Gastroesophageal sphincter (tissue), 4 donors: Measurements from ENCODE around the gene ITGB6. TPM values are rescaled to one million over a fixed set of nuclear protein-coding genes. Genes with fewer than 3 reads are reported as not detected.

ENCODE experiments used
- ATAC-seq: fragments of 150-250 bp; one replicate; pipeline ENCODE4 v1.9.1; 2016; ENCODE audit warnings: mild to moderate bottlenecking, moderate library complexity
- H3K27ac ChIP-seq, 4 donors: fragments of 200-600 bp; sonication (generic) in 3 of 4; 1 replicate in 3 of 4; 2 replicates in 1 of 4; pipeline ENCODE4 v1.5.1; 2016 to 2019
- H3K27me3 ChIP-seq: fragments of 200-600 bp; sonication (generic); one replicate; pipeline ENCODE4 v1.5.1; 2019
- H3K36me3 ChIP-seq, 2 donors: fragments of 200-600 bp; sonication (generic); one replicate each; pipeline ENCODE4 v1.5.1; 2019; ENCODE audit warnings: control low read depth in 1 of 2
- H3K4me1 ChIP-seq, 3 donors: fragments of 200-600 bp; sonication (generic); 1 replicate in 2 of 3; 2 replicates in 1 of 3; pipeline ENCODE4 v1.5.1; 2016 to 2019; ENCODE audit warnings: control low read depth in 2 of 3
- H3K4me3 ChIP-seq, 2 donors: fragments of 200-600 bp; sonication (generic); one replicate each; pipeline ENCODE4 v1.5.1; 2019; ENCODE audit warnings: mild to moderate bottlenecking in 1 of 2, moderate library complexity in 1 of 2
- H3K9me3 ChIP-seq, 3 donors: fragments of 200-600 bp; sonication (generic); one replicate each; pipeline ENCODE4 v1.5.1; 2017 to 2019; ENCODE audit warnings: control low read depth in 2 of 3
- EP300 ChIP-seq: sonication (generic); formaldehyde crosslinking; IDR thresholded peaks from one replicate; pipeline ENCODE4 v1.6.1; 2017; ENCODE audit warnings: antibody characterized with exemption, mild to moderate bottlenecking
- POLR2A ChIP-seq, 2 donors: fragments of 450-650 bp; IDR thresholded peaks; one replicate each; pipeline ENCODE4 v1.6.1; 2017; ENCODE audit warnings: antibody characterized with exemption in 2 of 2, mild to moderate bottlenecking in 2 of 2, moderate library complexity in 1 of 2
- POLR2AphosphoS5 ChIP-seq: sonication (generic); formaldehyde crosslinking; IDR thresholded peaks from one replicate; pipeline ENCODE4 v1.6.1; 2017; ENCODE audit warnings: antibody characterized with exemption
- WGBS, 2 donors: methylation state at CpG; one replicate each; pipeline ENCODE4 v1.1.5; 2018; ENCODE audit warnings: low coverage in 1 of 2; 5-methylcytosine and 5-hydroxymethylcytosine counted together
- total RNA-seq, 4 donors: library from RNA; depleted of rRNA; stranded (reverse); fragments of >200 nt; gene quantifications; one replicate each; pipeline ENCODE4 v1.1.0, GENCODE V29; 2016
- TF ChIP-seq, protein P1 (sequence below), 4 experiments: fragments of 200-600 bp in 2 of 4; fragments of 450-650 bp in 2 of 4; sonication (generic) in 1 of 4; IDR thresholded peaks; one replicate each; pipeline ENCODE4 v1.5.1; 2017 to 2019; ENCODE audit warnings: antibody characterized with exemption in 4 of 4, mild to moderate bottlenecking in 2 of 4, moderate library complexity in 2 of 4

The ITGB6 gene
- total RNA-seq, 4 donors from 2014 or later, result 2.2 TPM; not detected in 3

DNA sequence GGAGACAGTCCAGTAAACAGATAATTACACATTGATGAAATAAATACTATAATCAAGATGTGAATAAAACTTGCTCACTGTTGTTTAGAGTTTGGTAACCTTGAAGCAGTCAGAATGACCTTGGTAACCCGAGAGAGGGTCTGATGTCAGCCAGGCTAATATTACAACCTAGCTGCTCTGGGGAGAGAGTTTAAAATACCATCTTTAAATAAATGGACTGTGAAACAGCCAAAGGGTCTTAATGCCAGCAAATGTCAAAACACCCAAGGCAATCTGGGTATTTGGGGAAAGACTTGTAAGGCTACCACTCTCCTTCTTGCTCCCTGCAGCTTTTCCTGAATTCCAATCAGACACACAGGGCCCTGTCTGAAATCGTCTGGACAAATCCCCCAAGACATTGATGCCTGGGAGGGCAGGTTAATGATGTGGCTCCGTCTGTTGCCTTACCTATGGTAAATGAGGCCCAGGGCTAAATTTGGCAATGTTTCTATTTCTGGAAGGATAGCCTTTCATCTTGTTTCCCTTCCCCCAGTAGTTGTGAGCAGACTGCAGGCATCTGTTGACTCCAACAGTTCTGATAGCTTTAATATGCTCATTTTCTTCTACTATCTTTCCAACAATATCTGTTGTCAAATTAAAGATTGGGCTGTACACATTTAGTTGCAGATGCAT is 43.0 kb upstream of the ITGB6 start:
- no peaks in the 10 kb centered on the region for H3K9me3 ChIP-seq
- H3K27ac ChIP-seq, result peak overlapping the region in 1 of 4 donors; percentile 49
- no peak for ATAC-seq
- no peak overlapping the region for H3K4me3 ChIP-seq
- TF ChIP-seq POLR2A (IDR thresholded peaks at IDR 0.05) (no peak), POLR2AphosphoS5 (no peak), EP300 (no peak)
- TF ChIP-seq, protein P1, sequence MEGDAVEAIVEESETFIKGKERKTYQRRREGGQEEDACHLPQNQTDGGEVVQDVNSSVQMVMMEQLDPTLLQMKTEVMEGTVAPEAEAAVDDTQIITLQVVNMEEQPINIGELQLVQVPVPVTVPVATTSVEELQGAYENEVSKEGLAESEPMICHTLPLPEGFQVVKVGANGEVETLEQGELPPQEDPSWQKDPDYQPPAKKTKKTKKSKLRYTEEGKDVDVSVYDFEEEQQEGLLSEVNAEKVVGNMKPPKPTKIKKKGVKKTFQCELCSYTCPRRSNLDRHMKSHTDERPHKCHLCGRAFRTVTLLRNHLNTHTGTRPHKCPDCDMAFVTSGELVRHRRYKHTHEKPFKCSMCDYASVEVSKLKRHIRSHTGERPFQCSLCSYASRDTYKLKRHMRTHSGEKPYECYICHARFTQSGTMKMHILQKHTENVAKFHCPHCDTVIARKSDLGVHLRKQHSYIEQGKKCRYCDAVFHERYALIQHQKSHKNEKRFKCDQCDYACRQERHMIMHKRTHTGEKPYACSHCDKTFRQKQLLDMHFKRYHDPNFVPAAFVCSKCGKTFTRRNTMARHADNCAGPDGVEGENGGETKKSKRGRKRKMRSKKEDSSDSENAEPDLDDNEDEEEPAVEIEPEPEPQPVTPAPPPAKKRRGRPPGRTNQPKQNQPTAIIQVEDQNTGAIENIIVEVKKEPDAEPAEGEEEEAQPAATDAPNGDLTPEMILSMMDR (IDR thresholded peaks at IDR 0.05), result no peak
- H3K36me3 ChIP-seq, result no peaks in the 10 kb centered on the region
- 29 to 74% methylated on average over 3 of the region's 3 CpGs for WGBS, 2 donors
- H3K4me1 ChIP-seq, result peaks cover 0 to 20% (median 3%) of the 10 kb centered on the region in 3 donors
- H3K27me3 ChIP-seq, result no peaks in the 10 kb centered on the region

DNA sequence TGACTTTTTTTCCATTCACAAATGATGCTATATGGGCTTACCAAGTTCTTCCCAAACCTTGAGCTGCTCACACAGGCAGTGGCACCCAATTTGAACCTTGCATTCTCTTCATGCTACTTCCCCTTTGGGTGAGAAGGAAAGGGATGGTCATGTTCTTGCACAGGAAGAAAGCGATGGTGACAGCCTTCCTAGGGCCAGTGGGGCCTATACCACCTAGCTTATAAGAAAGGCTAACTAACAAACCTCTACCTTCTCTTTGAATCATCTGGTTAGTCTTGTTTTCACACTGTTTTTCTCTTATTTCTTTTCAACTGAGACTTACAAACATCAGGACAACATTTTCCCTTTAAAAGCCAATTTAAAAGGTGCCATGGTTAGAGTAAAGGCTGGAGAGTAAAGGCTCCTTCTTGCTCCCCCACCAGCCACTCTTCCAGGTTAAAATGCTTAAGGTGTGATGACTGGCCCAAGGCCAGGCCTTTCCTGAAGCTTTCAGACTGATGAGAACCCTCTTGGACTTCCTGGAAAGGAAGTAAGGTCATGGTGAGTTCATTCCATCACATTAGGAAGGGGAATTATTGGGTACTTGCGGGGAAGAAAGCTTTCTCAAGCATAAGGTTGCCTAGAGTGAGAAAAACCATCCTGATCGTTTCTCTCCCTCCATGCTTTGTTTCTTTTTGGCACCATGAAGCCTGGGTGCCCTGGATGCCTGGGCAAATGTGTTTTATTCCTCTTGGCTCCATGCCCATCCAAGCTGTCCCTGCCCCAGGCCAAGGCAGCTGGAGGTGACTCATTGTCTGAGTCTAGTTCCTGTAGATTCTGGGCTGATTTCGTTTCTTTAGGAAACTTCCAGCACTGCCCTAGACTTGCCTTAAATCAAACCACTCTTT is 41.4 kb upstream of the ITGB6 start:
- peaks cover 0 to 20% (median 3%) of the 10 kb centered on the region in 3 donors for H3K4me1 ChIP-seq
- H3K9me3 ChIP-seq, result no peaks in the 10 kb centered on the region
- H3K27me3 ChIP-seq, result no peaks in the 10 kb centered on the region
- H3K27ac ChIP-seq, result peak overlapping the region in 1 of 4 donors; percentile 31
- H3K4me3 ChIP-seq, result no peak overlapping the region
- H3K36me3 ChIP-seq, result no peaks in the 10 kb centered on the region
- WGBS, 2 donors, result 54 to 68% methylated on average over 2 to 3 of the region's 4 CpGs
- TF ChIP-seq POLR2A (IDR thresholded peaks at IDR 0.05) (no peak), POLR2AphosphoS5 (peak; percentile 40), EP300 (no peak)
- TF ChIP-seq, protein P1 (IDR thresholded peaks at IDR 0.05), result no peak
- peak; percentile 50 for ATAC-seq

DNA sequence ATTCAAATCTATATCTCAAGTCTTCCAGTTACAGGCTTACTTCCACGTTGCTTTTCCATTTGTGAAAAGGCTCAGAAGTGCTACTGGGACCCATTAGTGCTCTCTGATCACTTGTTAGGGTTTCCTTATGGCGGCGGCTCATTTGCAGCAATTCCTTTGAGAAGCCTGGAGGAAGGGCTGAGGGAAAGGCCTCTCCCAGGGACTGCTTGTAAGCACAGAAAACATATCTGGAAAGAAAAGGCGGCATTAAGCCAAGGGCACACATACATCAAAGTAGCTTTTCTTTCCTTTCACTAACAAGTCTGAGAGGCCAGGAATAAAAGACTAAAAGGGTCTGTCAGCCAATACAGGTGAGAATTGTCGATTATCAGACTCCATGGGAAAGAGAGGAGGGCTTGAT is 39.4 kb upstream of the ITGB6 start:
- Histone ChIP-seq H3K36me3 (no peaks in the 10 kb centered on the region), H3K4me3 (no peak overlapping the region), H3K9me3 (no peaks in the 10 kb centered on the region), H3K27ac (no peak overlapping the region), H3K4me1 (peaks cover 0 to 20% (median 3%) of the 10 kb centered on the region in 3 donors), H3K27me3 (no peaks in the 10 kb centered on the region)
- 75 to 78% methylated on average over 3 to 5 of the region's 5 CpGs for WGBS, 2 donors
- TF ChIP-seq POLR2AphosphoS5, result no peak
- TF ChIP-seq, protein P1 (IDR thresholded peaks at IDR 0.05), result no peak
- no peak for TF ChIP-seq POLR2A (IDR thresholded peaks at IDR 0.05)
- no peak for TF ChIP-seq EP300
- ATAC-seq, result no peak

DNA sequence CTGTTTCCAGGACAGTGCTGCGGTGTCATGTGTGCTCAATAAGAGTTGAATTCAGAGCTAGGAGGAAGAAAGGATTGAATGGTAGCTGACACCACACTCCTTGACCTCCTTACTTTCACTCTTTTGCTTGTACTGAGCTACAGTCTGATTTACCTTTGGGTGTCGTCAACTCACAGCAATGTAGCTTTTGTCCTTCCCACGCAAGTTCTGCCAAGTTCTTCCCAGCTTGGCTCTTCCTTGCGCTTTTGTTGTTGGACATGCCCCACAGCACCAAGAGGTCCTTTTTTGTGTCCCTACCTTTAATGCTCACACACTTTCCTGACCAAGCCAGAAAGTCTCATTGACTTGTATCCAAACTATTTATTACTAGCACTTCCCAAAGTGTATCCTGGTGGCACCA is 38.3 kb upstream of the ITGB6 start:
- Histone ChIP-seq H3K9me3 (no peaks in the 10 kb centered on the region), H3K27me3 (no peaks in the 10 kb centered on the region), H3K4me3 (no peak overlapping the region), H3K27ac (no peak overlapping the region), H3K36me3 (no peaks in the 10 kb centered on the region), H3K4me1 (peaks cover 0 to 17% (median 3%) of the 10 kb centered on the region in 3 donors)
- no peak for ATAC-seq
- TF ChIP-seq, protein P1 (IDR thresholded peaks at IDR 0.05), result no peak
- no peak for TF ChIP-seq POLR2AphosphoS5
- TF ChIP-seq POLR2A (IDR thresholded peaks at IDR 0.05), result no peak
- TF ChIP-seq EP300, result no peak
- 92% methylated on average over 4 of the region's 4 CpGs; no CpG with 5 or more reads in 1 of the 2 donors for WGBS, 2 donors
